ENCODE results near the gene GNB1.

GNB1 gene

GRCh38 chr1:1910651-1911331 is 19.9 kb upstream of the GNB1 start:
- no peak for DNase-seq (ENCODE audit: low read depth in 2 of 2)

- no peak for DNase-seq (ENCODE audit: low read depth in 2 of 2)
These were observed 19.2 kb upstream of the GNB1 start for GRCh38 chr1:1910033-1910465.

GRCh38 chr1:1908506-1908791 is 17.6 kb upstream of the GNB1 start:
- DNase-seq (ENCODE audit: low read depth in 2 of 2): no peak

- DNase-seq (ENCODE audit: low read depth in 2 of 2): no peak
These were observed 16.3 kb upstream of the GNB1 start for GRCh38 chr1:1907098-1907736.

- peak; percentile 29 to 53 for DNase-seq (ENCODE audit: low read depth in 2 of 2)
These were observed 15.6 kb upstream of the GNB1 start for GRCh38 chr1:1906185-1907097.

- DNase-seq (ENCODE audit: low read depth in 2 of 2): no peak
These were observed 12.3 kb upstream of the GNB1 start for GRCh38 chr1:1903224-1903623.

GRCh38 chr1:1901641-1902294 is 10.9 kb upstream of the GNB1 start:
- no peak for DNase-seq (ENCODE audit: low read depth in 2 of 2)

- DNase-seq (ENCODE audit: low read depth in 2 of 2): no peak
These were observed 10.2 kb upstream of the GNB1 start for GRCh38 chr1:1900883-1901640.

GRCh38 chr1:1899967-1900327 is 9.1 kb upstream of the GNB1 start:
- DNase-seq (ENCODE audit: low read depth in 2 of 2): no peak

GRCh38 chr1:1899266-1899966 is 8.5 kb upstream of the GNB1 start:
- no peak for DNase-seq (ENCODE audit: low read depth in 2 of 2)

GRCh38 chr1:1898246-1898933 is 7.5 kb upstream of the GNB1 start:
- no peak for DNase-seq (ENCODE audit: low read depth in 2 of 2)

GRCh38 chr1:1895456-1896336 is 4.8 kb upstream of the GNB1 start:
- DNase-seq (ENCODE audit: low read depth in 2 of 2): no peak

- no peak for DNase-seq (ENCODE audit: low read depth in 2 of 2)
These were observed 4.2 kb upstream of the GNB1 start for GRCh38 chr1:1895060-1895418.

- no peak for DNase-seq (ENCODE audit: low read depth in 2 of 2)
These were observed 3.6 kb upstream of the GNB1 start for GRCh38 chr1:1894354-1895059.

- no peak for DNase-seq (ENCODE audit: low read depth in 2 of 2)
These were observed 3.1 kb upstream of the GNB1 start for GRCh38 chr1:1893997-1894353.

GRCh38 chr1:1893291-1893985 is 2.6 kb upstream of the GNB1 start:
- no peak for DNase-seq (ENCODE audit: low read depth in 2 of 2)

- DNase-seq (ENCODE audit: low read depth in 2 of 2): no peak
These were observed 1.9 kb upstream of the GNB1 start for GRCh38 chr1:1892763-1893120.

GRCh38 chr1:1892079-1892762 is 1.3 kb upstream of the GNB1 start:
- DNase-seq (ENCODE audit: low read depth in 2 of 2): no peak

All from stimulated activated CD8-positive, alpha-beta memory T cell treated with anti-CD3 and anti-CD28 coated beads, Interleukin-2, amount 100 ng/mL, for 1 hour (primary cell).